B cell (primary cell): ENCODE measurements around the gene CCDC106.

Experiments
- CTCF ChIP-seq: fragments of 200-600 bp; IDR thresholded peaks from one replicate; pipeline ENCODE4 v1.8.0; 2022; ENCODE audit warnings: antibody characterized with exemption, mild to moderate bottlenecking
- EZH2 ChIP-seq: IDR thresholded peaks from 2 replicates; pipeline ENCODE4 v1.6.1; 2012; ENCODE audit warnings: borderline replicate concordance, low read depth, mild to moderate bottlenecking, moderate library complexity, low read length; ENCODE audit not compliant: insufficient read depth, poor library complexity, severe bottlenecking

GRCh38 chr19:55621673-55622231 is 26.3 kb upstream of the CCDC106 start:
- TF ChIP-seq CTCF (no peak), EZH2 (no peak)
